GM19351 (cell line): ENCODE measurements around the gene PRR3.
"Not testable (repeated sequence)": the region's sequence is repeated elsewhere in the genome, so short reads cannot be mapped to it uniquely, and the experiment has no call there.

Experiments used
- ATAC-seq: cut with Tn5 transposase; IDR thresholded peaks from one replicate; pipeline ENCODE4 v1.9.1; 2021; ENCODE audit warnings: mild to moderate bottlenecking, moderate library complexity; ENCODE audit not compliant: unreplicated experiment

The PRR3 gene

GRCh38 chr6:30556906-30557682 is at the start of gene PRR3:
Gene PRR3 (plus strand): TSS chr6:30557295. CDS start chr6:30557345, 50 bp downstream.
- ATAC-seq = peak; percentile 60

- ATAC-seq = no peak
Observed at GRCh38 chr6:30507849-30508827, 49.0 kb upstream of the PRR3 start.

- no peak for ATAC-seq
Observed at GRCh38 chr6:30508890-30509736, 48.0 kb upstream of the PRR3 start.

- ATAC-seq = no peak
Observed at GRCh38 chr6:30510419-30511168, 46.5 kb upstream of the PRR3 start.

- no peak for ATAC-seq
Observed at GRCh38 chr6:30511169-30511546, 45.9 kb upstream of the PRR3 start.

GRCh38 chr6:30513451-30513850 is 43.6 kb upstream of the PRR3 start:
- ATAC-seq = no peak

GRCh38 chr6:30515106-30515505 is 42.0 kb upstream of the PRR3 start:
- ATAC-seq = no peak

GRCh38 chr6:30515944-30516753 is 40.9 kb upstream of the PRR3 start:
- ATAC-seq = peak; percentile 76

GRCh38 chr6:30516754-30517076 is 40.4 kb upstream of the PRR3 start:
- not testable (repeated sequence) for ATAC-seq

- not testable (repeated sequence) for ATAC-seq
Observed at GRCh38 chr6:30517767-30518504, 39.2 kb upstream of the PRR3 start.

- ATAC-seq = not testable (repeated sequence)
Observed at GRCh38 chr6:30518505-30519145, 38.5 kb upstream of the PRR3 start.

- ATAC-seq = no peak
Observed at GRCh38 chr6:30520522-30520921, 36.6 kb upstream of the PRR3 start.

GRCh38 chr6:30521082-30521481 is 36.0 kb upstream of the PRR3 start:
- not testable (repeated sequence) for ATAC-seq

GRCh38 chr6:30521952-30522351 is 35.1 kb upstream of the PRR3 start:
- ATAC-seq = not testable (repeated sequence)

GRCh38 chr6:30526444-30526843 is 30.7 kb upstream of the PRR3 start:
- not testable (repeated sequence) for ATAC-seq

GRCh38 chr6:30529349-30529875 is 27.7 kb upstream of the PRR3 start:
- not testable (repeated sequence) for ATAC-seq

GRCh38 chr6:30530014-30530413 is 27.1 kb upstream of the PRR3 start:
- no peak for ATAC-seq
